HT-29 (cell line): ENCODE data around the gene WWC1. TPM values are rescaled to one million over a fixed set of nuclear protein-coding genes. Genes with fewer than 3 reads are reported as not detected.

ENCODE experiments used
- DNase-seq: peaks from one replicate; pipeline ENCODE4 v3.0.0-alpha.2; 2015; ENCODE audit warnings: low spot score
- total RNA-seq: library from RNA; depleted of rRNA; stranded (reverse); fragments of >200 nt; shearing (Covaris generic); gene quantifications from 2 replicates; pipeline ENCODE4 v1.2.3, GENCODE V29; 2014

WWC1 gene
- total RNA-seq, 1 experiment from 2014 or later = 66.0 TPM

DNA sequence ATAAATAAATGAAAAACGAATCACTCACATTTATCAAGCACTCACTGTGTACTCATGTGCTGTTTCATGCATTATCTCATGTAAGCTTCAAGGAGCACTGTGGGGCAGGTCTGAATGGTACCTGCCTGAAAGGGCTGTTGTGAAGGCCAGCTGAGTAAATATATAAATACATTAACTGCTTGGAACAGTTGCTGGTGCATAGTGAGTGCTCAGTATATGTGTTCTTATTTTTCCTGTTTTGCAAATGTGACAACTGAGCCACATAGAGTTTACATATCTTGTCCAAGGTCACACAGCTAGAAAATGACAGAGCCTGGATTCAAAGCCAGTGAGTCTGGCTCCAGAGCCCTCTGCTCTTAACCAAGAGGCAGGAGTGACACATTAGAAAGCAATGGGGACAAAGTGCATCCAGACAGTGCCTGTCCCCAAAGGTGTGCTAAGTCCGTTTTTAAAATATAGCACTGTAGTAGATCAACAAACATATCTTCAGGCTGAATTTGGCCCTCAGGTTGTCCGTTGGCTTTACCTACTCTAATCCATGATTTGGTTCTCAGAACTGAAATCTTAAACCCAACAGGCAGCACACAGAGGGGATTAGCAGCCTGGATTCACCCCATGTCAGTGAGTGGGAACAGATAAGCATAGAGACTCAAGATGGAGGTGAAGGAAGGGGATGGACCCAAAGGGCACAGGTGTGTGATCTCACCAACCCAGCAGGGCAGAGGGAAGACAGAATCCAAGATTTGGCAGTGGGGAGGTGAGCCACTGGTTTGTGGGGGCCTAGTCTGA, 70.8 kb downstream of the WWC1 start:
- DNase-seq = peak; percentile 50

DNA sequence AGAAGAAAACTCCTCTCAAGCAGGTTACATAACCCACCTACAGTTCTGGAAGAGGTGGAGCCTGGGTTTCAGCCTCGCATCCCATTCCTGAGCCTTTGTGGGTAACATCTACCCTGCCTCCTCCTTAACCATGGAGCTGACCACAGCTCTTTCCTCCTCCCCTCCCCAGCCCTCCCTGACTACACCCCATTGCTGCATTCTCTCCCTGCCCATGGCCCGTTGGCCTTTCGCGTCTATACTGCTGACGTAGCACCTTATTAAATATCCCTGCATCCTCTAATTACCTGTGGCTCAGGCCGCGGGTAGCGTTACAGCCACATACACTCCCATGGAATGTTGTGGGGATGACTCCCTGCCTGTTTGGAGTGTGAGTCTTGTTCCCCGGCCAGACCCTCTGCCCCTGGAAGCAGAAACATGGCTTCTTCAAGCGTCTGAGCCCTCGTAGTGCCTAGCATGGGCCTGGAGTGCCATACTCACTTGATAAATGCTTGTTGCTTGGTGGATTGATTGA, 72.8 kb downstream of the WWC1 start:
- DNase-seq = peak; percentile 86

DNA sequence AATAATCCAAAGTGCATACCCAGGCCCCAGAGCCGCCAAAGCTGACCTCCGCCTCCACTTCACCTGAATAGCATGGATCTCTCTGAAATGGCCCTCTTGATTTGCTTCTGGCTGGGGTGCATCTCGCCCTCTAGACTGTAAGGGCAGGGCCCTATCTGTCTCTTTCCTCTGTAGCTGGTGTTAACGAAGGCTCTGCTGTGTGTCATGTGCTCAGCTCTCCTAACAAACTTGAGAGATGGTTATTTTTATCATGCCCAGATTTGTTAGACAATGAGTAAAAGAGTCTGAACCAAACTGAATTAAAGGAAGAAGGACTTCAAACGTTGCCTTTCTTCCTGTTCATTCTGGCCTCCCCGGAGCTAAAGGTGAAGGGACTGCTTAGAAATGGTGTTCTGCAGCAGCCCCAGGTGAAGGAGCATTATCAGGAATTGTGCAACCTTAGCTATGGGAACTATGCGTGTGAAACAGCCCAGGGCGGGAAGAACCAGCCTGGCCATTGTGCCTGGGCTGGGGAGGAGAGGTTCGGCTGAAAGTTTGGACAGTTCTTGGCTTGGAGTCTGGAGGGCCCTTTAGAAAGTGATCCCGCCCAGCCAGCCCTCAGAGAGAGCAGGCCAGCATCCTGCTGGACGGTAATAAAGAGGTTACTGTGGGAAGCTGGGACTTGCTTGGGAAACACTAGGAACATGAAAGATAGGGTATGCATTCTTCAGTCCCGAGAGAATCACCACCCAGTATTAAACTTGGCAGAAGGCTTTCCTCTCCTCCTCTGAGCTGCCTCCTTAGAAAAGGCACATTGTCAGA, 73.5 kb downstream of the WWC1 start:
- no peak for DNase-seq

DNA sequence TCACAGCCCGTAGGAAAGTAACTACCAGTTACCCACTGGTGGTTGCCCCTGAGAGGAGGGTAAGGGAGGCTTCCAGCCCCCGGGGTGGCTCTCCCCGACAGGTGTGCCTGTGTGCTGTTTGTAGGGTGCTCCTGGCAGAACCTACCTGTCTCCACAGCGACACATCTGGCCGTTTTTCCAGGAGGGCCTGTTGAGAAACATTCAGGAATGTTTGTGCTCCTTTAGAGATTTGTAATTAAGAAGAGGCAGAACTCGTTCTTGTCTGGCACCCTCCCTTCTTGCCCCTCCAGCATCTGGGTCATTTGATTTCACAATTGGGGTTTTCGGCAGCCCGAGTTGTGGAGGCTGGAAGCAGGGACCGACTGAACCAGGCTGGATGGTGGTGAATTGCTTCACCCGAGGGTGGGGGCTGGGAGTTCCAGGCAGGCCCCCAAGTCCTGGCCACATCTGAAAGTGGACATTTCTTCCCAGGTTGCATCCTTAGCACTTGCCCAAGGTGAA, 74.2 kb downstream of the WWC1 start:
- peak; percentile 90 for DNase-seq

DNA sequence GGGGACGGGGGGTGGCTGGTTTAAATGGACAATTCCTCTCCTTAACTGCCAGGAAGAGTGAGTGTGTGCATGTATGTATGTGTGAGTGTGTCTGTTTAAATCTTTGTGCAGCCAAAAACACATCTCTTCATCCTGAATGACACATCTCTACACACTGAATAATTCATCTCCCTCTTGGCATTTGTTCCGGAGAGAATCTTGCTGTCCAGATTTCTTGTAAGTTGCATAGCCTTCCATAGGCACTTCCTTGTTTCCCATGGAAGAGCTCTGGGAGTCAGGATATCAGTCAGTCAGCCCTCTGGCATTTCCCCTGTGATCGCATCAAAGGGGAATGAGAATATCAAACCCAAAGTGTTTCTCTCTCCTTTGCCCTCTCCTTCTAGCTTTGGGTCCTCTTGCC, 74.7 kb downstream of the WWC1 start:
- no peak for DNase-seq

DNA sequence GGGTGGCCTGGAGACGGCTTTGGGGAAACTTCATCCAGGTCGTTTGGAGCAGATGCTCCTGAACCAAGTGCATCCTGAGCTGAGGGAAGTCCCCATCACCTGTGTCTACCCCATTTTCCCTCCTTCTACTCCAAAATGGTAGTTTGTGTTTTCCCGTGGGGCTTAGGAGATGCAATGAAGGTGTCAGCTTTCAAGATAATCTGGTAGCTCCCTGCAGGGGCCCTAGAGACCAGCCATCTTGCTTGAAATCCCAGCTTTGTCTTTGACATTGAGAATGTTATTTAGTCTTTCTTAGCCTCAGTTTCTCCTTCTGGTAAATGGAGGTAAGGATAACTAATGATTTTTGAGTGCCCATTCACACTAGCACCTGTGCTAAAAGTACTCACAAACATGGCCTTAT, 77.4 kb downstream of the WWC1 start:
- no peak for DNase-seq

DNA sequence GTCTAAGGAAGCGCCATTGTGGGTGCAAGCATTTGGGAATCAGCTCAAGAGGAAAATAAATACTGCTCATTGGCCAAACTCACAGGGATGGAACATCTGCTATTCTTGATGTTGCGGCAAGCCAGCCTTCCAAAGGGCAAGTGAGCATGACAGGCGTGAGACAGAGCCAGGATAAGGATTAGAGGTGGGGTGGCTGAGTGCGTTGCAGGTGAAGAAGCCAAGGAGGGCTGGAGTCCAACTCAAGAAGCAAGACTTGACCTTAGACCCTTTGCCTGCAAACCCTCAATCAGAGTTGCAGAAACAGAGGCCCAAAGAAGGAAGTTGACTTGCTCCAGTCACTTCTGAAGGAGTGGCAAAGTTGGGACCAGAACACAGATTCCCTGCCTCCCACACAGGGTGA, 79.4 kb downstream of the WWC1 start:
- DNase-seq = no peak

DNA sequence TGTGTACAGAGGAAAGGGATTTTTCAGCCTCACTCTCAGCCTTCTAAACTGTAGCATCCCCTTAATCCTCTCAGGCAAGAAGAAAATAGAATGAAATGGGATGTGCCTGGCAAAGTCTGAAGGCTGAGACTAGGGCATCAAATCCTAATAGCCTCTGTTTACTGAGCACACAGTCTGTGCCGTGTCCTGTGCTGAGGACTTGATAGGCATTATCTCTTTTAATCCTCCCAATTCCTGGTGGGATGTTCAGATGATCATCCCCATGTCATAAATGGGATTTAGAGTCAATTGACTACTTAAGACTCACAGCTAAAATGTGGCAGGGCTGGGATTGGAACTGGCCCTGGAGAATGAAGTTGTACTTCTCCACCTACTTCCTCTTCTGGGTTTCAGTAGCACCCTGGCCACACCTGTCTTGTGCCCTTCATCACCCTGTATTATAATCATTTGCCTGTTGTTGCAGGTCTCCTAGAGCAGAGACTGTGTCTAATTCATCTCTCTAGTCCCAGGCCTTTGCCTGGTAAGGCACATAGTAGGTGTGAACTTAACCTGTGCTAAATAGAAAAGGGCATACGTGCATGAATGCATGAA, 81.0 kb downstream of the WWC1 start:
- DNase-seq = no peak

DNA sequence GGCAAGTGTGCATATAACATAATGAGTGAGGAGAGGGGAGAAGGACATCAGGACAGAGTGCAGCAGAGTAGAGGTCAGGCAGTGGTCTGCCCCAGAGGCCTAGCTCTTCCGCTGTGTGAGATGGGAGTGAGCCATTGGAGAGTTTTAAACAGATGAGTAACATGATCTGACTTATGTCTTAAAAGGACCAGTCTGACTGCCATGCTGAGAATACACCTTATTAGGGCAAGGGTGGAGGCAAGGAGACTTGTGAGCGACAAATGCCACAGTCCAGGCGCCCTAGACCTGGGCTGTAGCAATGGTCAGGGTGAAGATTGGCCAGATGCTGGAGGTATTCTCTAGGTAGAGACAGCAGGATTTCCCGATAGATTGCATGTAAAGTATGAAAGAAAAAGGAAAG, 83.1 kb downstream of the WWC1 start:
- DNase-seq = no peak

DNA sequence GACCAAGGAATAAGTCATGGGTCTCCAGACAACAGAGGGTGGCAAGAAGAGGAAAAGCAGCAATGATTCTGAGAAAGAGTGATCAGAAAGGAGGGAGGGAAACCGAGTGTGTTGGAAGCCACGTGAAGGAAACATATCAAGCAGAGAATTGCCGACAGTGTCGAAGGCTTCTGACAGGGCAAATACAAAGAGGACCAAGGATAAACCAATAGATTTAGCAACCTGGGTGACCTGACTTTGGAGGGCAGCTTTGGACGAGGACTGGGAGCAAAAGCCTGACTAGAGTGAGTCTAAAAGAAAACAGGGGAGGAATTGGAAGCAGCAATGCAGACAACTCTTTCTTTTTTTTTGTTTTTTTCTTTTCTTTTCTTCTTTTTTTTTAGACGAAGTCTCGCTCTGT, 83.8 kb downstream of the WWC1 start:
- DNase-seq = no peak

DNA sequence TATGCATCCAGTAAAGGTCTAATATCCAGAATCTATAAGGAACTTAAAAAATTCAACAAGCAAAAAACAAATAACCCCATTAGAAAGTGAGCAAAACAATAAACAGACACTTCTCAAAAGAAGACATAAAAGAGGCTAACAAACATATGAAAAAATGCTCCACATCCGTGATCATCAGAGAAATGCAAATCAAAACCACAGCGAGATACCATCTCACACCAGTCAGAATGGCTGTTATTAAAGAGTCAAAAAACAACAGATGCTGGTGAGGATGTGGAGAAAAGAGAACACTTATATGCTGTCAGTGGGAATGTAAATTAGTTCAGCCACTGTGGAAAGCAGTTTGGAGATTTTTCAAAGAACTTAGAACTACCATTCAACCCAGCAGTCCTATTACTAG, 86.1 kb downstream of the WWC1 start:
- DNase-seq = no peak

DNA sequence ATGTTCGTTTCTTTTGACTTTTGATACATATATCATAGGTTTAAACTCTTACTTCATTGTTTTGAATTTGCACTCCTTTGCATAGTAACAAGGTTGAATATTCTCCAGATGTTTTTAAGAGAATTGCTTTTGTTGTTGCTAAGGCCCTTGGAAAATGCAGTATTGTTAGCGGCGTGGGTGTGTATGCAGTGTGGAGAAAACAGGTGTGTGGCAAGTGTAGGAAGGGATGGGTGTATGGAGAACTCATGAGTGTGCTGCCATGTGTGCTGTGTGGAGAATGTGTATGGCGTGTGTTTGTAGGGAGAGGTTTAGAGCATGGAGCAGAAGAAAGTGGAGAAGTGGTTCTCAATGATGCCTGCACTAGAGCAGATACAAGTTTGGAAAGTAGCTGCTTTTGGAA, 87.3 kb downstream of the WWC1 start:
- DNase-seq = no peak

DNA sequence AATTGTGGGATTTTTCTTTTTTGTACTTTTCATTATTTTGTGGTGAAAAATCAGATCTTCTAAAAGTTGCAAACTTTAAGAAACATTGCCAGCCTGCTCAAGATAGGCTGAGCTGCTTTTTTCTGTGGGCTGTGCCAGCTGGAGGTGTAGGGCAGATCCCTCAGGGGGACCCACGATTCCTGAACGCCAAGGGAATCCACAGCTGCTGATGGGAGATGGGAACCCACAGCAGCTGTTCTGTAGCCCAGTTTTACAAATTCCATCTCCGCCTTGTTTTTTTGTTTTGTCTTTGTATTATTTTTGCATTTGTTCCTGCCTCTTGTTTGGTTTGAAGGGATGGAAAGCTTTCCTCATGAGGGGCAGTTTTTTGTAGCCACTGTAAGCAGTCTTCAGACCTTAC, 91.0 kb downstream of the WWC1 start:
- DNase-seq = no peak

DNA sequence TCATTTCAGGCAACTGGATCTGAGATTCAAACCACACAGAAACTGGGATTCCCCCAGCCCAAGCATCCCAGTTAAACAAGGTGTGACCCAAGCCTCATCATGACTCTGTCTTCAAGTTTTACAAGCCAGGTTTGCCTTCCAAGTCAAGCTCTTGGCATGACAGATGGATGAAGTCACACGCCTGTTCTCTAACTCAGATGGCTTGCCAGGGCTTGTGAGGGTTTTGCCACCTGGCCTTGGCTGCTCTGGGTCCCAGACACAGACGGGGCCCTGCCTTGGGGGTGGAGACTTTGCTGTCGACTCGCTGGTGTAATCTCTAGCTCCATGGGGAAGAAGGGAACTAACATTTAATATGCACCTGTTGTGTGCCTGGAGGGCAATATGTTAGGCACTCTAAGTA, 99.0 kb downstream of the WWC1 start:
- DNase-seq = no peak

DNA sequence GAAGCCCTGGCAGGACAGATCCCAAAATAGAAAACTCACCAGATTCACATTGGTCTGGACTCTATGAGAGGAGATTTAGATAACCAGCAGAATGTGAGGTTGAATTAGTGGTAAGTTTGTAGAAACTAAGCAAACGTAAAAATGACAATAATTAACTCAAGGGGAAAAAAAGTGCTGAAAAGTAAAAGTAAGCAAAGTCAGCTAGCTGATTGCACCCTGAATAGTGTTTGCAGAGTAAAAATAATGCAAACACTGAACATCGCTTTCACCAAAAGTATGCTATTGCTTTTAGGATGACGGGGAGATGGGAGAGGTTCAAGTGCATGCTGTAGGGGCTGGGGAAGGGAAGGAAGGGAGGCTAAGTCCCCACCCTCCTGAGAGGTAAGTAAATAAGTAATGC, 102.3 kb downstream of the WWC1 start:
- DNase-seq = no peak

DNA sequence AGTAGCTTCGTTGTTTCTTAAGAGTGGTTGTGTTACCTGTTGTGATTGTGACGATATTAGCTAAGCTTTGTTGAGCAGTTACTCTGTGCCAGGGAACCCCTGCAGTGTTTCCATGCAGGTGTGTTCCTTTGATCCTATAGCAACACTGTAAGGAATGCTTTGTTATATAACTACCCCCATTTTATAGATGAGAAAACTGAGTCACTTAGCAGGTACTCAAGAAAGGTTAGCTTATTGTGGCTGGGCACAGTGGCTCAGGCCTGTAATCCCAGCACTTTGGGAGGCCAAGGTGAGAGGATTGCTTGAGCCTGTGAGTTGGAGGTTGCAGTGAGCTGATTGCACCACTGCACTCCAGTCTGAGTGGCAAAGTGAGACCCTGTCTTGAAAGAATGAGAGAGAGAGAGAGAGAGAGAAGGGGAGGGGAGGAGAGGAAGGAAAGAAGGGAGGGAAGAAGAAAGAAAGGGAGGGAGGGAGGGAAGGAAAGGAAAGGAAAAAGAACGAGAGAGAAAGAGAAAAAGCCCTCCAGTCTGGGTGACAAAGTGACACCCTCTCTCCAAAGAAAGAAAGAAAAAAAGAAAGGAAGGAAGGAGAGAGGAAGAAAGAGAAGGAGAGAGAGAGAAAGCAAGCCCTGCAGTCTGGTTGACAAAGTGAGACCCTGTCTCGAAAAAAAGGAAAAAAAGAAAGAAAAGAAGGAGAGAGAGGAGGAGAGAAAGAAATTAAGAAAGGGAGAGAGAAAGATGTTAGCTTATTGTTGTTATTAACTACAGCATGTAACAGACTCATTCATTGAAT, 109.2 kb downstream of the WWC1 start:
- no peak for DNase-seq

DNA sequence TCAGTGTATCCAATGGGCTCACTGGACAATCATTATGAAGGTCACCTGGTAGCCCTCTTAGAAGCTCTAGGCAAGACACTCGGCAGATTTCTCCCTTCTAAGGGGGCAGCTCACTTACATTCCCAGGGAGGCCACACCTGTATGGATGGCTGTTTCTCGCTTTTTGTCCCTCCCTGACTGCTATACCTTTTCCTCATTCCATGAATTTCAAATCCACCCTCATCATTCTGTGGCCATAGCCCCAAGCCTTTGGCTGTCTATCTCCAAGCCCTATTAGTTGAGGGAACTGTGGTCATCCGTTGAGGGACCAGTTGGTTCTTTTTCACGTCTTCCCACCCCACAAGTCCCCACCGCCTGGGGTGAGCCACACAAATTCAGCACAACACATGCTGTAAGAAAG, 109.8 kb downstream of the WWC1 start:
- peak; percentile 46 for DNase-seq

DNA sequence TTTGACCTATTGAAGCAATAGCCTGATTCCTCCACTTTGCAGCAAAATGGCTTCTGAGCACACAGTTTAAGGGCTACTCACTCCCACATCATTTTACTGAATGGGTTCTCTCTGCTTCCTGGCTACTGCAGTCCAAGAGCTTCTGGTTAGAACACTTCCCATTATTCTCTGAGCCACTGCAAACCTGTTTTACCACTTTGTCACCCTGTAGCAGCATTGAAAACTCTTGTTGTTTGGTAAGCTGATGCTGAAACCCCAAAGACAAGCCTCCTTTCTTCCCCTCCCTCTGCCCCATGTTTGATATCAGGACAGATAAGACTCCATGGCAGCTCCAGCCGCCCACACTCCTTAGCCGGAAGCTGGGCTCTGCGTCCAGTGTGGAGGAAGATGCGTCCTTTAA, 110.4 kb downstream of the WWC1 start:
- DNase-seq = peak; percentile 92

DNA sequence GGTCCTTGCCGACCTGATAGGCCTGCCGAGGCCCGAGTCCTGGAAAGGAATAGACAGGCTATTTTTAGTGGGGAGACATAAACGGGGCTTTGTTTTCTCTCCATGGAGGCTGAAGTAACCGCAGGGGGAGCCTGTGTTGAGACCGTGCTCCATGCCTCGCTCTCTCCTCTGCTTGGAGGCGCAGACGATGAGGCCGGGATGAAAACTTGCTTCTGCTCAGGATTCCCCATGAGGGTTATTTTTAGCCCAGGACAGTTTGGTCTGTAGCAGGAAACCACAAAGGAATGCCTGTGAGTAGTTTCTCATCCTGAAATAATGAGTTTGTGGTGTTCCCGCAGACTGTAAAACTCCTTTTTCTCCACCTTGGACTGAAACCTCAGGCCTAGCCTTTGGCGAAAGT, 112.9 kb downstream of the WWC1 start:
- DNase-seq = no peak

DNA sequence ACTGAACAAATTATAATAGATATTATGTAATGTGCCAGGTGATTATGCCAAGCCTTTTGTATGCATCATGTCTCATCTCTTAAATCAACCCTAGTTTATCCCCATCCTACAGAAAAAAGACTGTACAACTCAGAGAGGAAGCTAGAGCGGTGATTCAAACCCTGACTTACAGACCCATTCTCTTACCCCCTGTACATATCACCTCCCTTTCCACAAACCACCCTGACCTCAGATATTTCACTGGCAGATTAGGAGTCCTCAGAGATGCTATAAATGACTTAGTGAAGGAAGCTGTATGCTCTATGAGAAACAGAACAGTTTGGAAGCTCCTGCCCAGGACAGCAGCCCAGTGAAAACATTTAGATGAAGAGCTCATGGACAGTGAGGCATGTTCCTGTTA, 115.8 kb downstream of the WWC1 start:
- DNase-seq = no peak

DNA sequence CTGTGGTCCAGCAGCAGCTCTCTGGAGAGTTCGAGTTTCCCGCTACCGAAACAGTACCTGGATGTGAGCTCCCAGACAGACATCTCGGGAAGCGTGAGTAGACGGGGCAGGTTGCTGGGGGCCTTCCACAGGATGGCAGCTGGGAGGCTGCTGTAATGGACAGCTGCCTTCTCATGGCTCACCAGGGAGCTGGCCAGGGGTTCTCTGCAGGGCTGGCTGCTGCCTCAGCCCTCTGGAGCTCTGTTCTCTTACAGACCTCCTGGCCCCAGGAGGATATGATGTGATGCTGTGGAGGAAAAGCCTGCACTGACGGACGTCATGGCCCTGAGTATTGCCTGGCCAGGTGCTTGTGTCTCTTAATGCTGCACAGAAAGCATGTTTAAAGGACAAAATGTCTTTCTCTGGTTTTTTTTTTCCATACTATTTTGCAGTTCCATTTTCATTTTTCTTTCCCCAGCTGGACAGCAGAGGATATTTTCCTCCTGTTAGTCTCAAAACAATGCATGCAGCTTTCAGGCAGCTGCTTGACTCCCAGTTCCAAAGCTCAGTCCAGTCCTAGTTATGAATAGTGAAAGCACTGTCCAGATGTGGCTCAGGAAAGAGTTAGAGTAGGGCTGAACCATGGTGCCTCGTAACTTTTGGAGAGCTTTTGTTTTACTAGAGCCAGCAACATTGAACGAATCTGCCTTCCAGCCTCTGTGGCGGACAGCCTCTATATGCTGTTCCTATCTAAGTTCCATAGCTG, 117.3 kb downstream of the WWC1 start:
- DNase-seq = no peak
